Breast epithelium (tissue), 4 donors: ENCODE measurements around the gene FCHO2. TPM values are rescaled to one million over a fixed set of nuclear protein-coding genes. Genes with fewer than 3 reads are reported as not detected.

Experiments
- DNase-seq, 2 donors: peaks; one replicate each; pipeline ENCODE4 v3.0.0-alpha.2; 2019; ENCODE audit warnings: low spot score in 2 of 2
- H3K27ac ChIP-seq, 2 donors: fragments of 200-600 bp; sonication (generic) in 1 of 2; one replicate each; pipeline ENCODE4 v1.5.1; 2016 to 2019; ENCODE audit warnings: mild to moderate bottlenecking in 1 of 2
- H3K27me3 ChIP-seq, 2 donors: fragments of 200-600 bp; sonication (generic) in 1 of 2; one replicate each; pipeline versions ENCODE4 v1.5.1 to v1.6.0; 2017 to 2019; ENCODE audit warnings: control low read depth in 1 of 2, mild to moderate bottlenecking in 1 of 2
- H3K36me3 ChIP-seq: fragments of 200-600 bp; one replicate; pipeline ENCODE4 v1.5.1; 2019
- H3K4me1 ChIP-seq, 2 donors: fragments of 200-600 bp; sonication (generic); one replicate each; pipeline ENCODE4 v1.5.1; 2016 to 2019; ENCODE audit warnings: control low read depth in 1 of 2
- H3K4me3 ChIP-seq, 3 donors: fragments of 200-600 bp; sonication (generic); 1 replicate in 2 of 3; 2 replicates in 1 of 3; pipeline ENCODE4 v1.5.1; 2016 to 2019; ENCODE audit warnings: mild to moderate bottlenecking in 3 of 3, moderate library complexity in 2 of 3
- H3K9me3 ChIP-seq, 2 donors: fragments of 200-600 bp; sonication (generic) in 1 of 2; one replicate each; pipeline ENCODE4 v1.5.1; 2016 to 2019; ENCODE audit warnings: control low read depth in 1 of 2
- POLR2A ChIP-seq: fragments of 450-650 bp; IDR thresholded peaks from one replicate; pipeline ENCODE4 v1.6.1; 2016; ENCODE audit warnings: antibody characterized with exemption, mild to moderate bottlenecking, moderate library complexity
- POLR2AphosphoS5 ChIP-seq, 3 donors: sonication (generic); formaldehyde crosslinking; IDR thresholded peaks; one replicate each; pipeline ENCODE4 v1.6.1; 2017; ENCODE audit warnings: antibody characterized with exemption in 3 of 3
- intact Hi-C: fragments of 100-400 bp; cut with DNase I; formaldehyde crosslinking; loops from one replicate; pipeline ENCODE4 v1.15.1; 2023; ENCODE audit warnings: low total_unique reads
- total RNA-seq, 3 donors: library from RNA; depleted of rRNA; stranded (reverse); fragments of >200 nt; gene quantifications; one replicate each; pipeline ENCODE4 v1.1.0, GENCODE V29; 2016
- TF ChIP-seq, protein P1 (sequence below), 3 donors: fragments of 450-650 bp; IDR thresholded peaks; one replicate each; pipeline ENCODE4 v1.5.1; 2016 to 2017; ENCODE audit warnings: antibody characterized with exemption in 3 of 3, mild to moderate bottlenecking in 3 of 3, moderate library complexity in 3 of 3

FCHO2 gene
- total RNA-seq, 3 donors from 2014 or later = 30.5 to 58.8 (median 46.7) TPM

DNA sequence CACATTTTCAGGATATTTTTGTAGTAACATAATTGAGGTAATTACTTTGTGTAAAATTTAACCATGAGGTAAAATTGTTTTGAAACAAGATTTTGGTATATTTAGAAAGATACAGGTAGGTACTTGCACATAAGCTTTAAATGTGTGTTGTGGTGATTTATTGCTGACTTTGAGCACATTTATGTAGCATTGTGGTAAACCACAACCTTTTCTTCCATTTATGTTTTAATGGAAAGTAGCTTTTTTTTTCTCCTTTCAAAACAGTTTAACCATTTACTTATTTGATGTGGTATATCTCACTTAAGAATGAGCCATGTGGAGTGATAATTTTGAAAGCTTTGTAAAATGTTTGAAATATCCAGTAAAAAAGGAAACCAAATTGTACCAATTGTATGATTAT is 35.6 kb downstream of the FCHO2 start:
- no peaks in the 10 kb centered on the region for H3K27me3 ChIP-seq
- TF ChIP-seq, protein P1, sequence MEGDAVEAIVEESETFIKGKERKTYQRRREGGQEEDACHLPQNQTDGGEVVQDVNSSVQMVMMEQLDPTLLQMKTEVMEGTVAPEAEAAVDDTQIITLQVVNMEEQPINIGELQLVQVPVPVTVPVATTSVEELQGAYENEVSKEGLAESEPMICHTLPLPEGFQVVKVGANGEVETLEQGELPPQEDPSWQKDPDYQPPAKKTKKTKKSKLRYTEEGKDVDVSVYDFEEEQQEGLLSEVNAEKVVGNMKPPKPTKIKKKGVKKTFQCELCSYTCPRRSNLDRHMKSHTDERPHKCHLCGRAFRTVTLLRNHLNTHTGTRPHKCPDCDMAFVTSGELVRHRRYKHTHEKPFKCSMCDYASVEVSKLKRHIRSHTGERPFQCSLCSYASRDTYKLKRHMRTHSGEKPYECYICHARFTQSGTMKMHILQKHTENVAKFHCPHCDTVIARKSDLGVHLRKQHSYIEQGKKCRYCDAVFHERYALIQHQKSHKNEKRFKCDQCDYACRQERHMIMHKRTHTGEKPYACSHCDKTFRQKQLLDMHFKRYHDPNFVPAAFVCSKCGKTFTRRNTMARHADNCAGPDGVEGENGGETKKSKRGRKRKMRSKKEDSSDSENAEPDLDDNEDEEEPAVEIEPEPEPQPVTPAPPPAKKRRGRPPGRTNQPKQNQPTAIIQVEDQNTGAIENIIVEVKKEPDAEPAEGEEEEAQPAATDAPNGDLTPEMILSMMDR (IDR thresholded peaks at IDR 0.05) = no peak
- TF ChIP-seq POLR2A (no peak), POLR2AphosphoS5 (IDR thresholded peaks at IDR 0.05) (no peak)
- intact Hi-C loops = no loop called here
- H3K9me3 ChIP-seq = no peaks in the 10 kb centered on the region
- no peaks in the 10 kb centered on the region for H3K36me3 ChIP-seq
- H3K4me3 ChIP-seq = no peak overlapping the region
- no peak overlapping the region for H3K27ac ChIP-seq
- DNase-seq = no peak
- H3K4me1 ChIP-seq = no peaks in the 10 kb centered on the region

DNA sequence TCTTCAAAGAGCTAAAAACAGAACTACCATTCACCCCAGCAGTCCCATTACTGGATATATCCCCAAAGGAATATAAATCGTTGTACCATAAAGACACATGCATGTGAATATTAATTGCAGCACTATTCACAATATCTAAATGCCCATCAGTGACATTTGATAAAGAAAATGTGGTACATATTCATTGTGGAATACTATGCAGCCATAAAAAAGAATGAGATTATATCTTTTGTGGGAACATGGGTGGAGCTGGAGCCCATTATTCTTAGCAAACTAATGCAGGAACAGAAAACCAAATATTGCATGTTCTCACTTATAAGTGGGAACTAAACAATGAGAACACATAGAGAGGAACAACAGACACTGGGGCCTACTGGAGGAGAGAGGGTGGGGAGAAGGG is 38.7 kb downstream of the FCHO2 start:
- H3K27me3 ChIP-seq = no peaks in the 10 kb centered on the region
- H3K27ac ChIP-seq = no peak overlapping the region
- no peaks in the 10 kb centered on the region for H3K9me3 ChIP-seq
- TF ChIP-seq, protein P1 (IDR thresholded peaks at IDR 0.05) = no peak
- TF ChIP-seq POLR2AphosphoS5 (IDR thresholded peaks at IDR 0.05) = no peak
- TF ChIP-seq POLR2A = no peak
- no peak for DNase-seq
- H3K4me3 ChIP-seq = no peak overlapping the region
- H3K36me3 ChIP-seq = no peaks in the 10 kb centered on the region
- no peaks in the 10 kb centered on the region for H3K4me1 ChIP-seq
- intact Hi-C loops = no loop called here

DNA sequence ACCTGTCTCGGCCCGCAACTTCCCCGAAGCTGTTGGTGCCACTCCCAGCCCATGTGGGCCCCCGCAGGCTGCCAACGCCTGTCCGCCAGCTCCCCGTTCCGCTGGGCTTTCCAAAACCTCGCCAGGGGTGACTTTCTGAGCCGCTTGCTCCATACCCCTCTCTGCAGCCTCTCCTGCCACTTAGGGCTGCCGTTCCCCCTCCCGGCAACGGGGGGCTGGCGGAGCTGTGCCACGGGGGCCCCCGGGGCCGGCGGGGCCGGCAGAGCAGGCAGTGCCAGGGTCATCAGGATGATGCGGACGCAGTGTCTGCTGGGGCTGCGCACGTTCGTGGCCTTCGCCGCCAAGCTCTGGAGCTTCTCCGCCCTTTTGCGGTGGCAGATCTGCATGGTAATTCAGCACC is 40.8 kb downstream of the FCHO2 start:
- H3K36me3 ChIP-seq = no peaks in the 10 kb centered on the region
- intact Hi-C loops = loop anchor here (5.0 kb wide), 1 partner anchor 289 kb away; no protein-coding TSS in a partner anchor

DNA sequence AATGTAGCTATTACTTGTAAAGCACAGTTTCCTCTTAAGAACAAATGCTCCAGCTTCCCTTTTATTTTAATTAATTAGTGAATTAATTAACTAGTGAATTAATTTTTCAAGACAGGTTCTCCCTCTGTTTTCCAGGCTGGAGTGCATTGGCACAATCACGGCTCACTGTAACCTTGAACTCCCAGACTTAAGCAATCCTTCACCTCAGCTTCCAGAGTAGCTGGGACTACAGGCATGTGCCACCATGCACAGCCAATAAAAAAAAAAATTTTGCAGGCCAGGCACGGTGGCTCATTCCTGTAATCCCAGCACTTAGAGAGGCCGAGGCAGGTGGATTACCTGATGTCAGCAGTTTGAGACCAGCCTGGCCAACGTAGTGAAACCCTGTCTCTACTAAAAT is 44.1 kb downstream of the FCHO2 start:
- no peak for DNase-seq
- no peak overlapping the region for H3K27ac ChIP-seq
- intact Hi-C loops = loop anchor here (5.0 kb wide), 1 partner anchor 293 kb away; no protein-coding TSS in a partner anchor
- TF ChIP-seq, protein P1 (IDR thresholded peaks at IDR 0.05) = no peak
- TF ChIP-seq POLR2A = no peak
- no peak for TF ChIP-seq POLR2AphosphoS5 (IDR thresholded peaks at IDR 0.05)
- H3K9me3 ChIP-seq = no peaks in the 10 kb centered on the region
- no peaks in the 10 kb centered on the region for H3K4me1 ChIP-seq
- H3K27me3 ChIP-seq = no peaks in the 10 kb centered on the region
- H3K4me3 ChIP-seq = no peak overlapping the region
- H3K36me3 ChIP-seq = no peaks in the 10 kb centered on the region

More for the DNA sequence above, 40.8 kb downstream of the FCHO2 start:
- DNase-seq = no peak
- Histone ChIP-seq H3K9me3 (no peaks in the 10 kb centered on the region), H3K27me3 (no peaks in the 10 kb centered on the region), H3K27ac (no peak overlapping the region), H3K4me3 (no peak overlapping the region), H3K4me1 (no peaks in the 10 kb centered on the region)
- TF ChIP-seq, protein P1 (IDR thresholded peaks at IDR 0.05) = no peak
- TF ChIP-seq POLR2AphosphoS5 (IDR thresholded peaks at IDR 0.05) = no peak
- TF ChIP-seq POLR2A = no peak

DNA sequence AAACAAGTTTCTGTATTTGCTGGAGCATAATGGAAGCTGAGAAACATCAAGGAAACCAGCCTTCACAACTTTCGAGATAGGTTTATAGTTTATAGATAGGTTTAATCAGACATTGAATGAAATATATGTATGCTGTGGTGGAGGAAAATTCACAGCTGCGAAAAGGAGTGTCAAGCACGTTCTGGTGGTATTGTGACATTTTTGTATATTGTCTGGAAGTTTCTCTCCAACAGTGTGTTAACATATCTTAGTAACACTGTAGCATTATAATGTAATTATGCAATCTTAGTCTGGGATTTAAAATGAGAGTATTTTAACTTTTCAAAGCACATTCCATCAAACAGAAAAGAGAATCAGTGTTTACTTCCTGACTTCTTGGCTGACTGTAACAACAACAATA is 50.0 kb downstream of the FCHO2 start:
- no peak overlapping the region for H3K4me3 ChIP-seq
- H3K36me3 ChIP-seq = no peaks in the 10 kb centered on the region
- no peak for DNase-seq
- intact Hi-C loops = no loop called here
- H3K4me1 ChIP-seq = no peaks in the 10 kb centered on the region
- no peak overlapping the region for H3K27ac ChIP-seq
- H3K9me3 ChIP-seq = no peaks in the 10 kb centered on the region
- no peak for TF ChIP-seq POLR2AphosphoS5 (IDR thresholded peaks at IDR 0.05)
- TF ChIP-seq POLR2A = no peak
- TF ChIP-seq, protein P1 (IDR thresholded peaks at IDR 0.05) = no peak
- no peaks in the 10 kb centered on the region for H3K27me3 ChIP-seq
